ENCODE results near the gene ADORA2B.

The ADORA2B gene

GRCh38 chr17:15952916-15953790, 8.2 kb downstream of the ADORA2B start:
- no peak overlapping the region for H3K4me3 ChIP-seq (ENCODE audit: low read depth, low read length)

- H3K4me3 ChIP-seq (ENCODE audit: low read depth, low read length) = no peak overlapping the region
Observed at GRCh38 chr17:15954222-15954621, 9.3 kb downstream of the ADORA2B start.

GRCh38 chr17:15955793-15956541, 11.0 kb downstream of the ADORA2B start:
- no peak overlapping the region for H3K4me3 ChIP-seq (ENCODE audit: low read depth, low read length)

- H3K4me3 ChIP-seq (ENCODE audit: low read depth, low read length) = no peak overlapping the region
Observed at GRCh38 chr17:15957206-15957605, 12.3 kb downstream of the ADORA2B start.

GRCh38 chr17:15957608-15958307, 12.8 kb downstream of the ADORA2B start:
- no peak overlapping the region for H3K4me3 ChIP-seq (ENCODE audit: low read depth, low read length)

GRCh38 chr17:15958484-15958854, 13.5 kb downstream of the ADORA2B start:
- no peak overlapping the region for H3K4me3 ChIP-seq (ENCODE audit: low read depth, low read length)

- no peak overlapping the region for H3K4me3 ChIP-seq (ENCODE audit: low read depth, low read length)
Observed at GRCh38 chr17:15963670-15964110, 18.8 kb downstream of the ADORA2B start.

- H3K4me3 ChIP-seq (ENCODE audit: low read depth, low read length) = no peak overlapping the region
Observed at GRCh38 chr17:15965528-15965927, 20.6 kb downstream of the ADORA2B start.

- peak overlapping the region; percentile 8 for H3K4me3 ChIP-seq (ENCODE audit: low read depth, low read length)
Observed at GRCh38 chr17:15966183-15966878, 21.4 kb downstream of the ADORA2B start.

- H3K4me3 ChIP-seq (ENCODE audit: low read depth, low read length) = no peak overlapping the region
Observed at GRCh38 chr17:15966879-15967248, 21.9 kb downstream of the ADORA2B start.

GRCh38 chr17:15967706-15968399, 22.9 kb downstream of the ADORA2B start:
- H3K4me3 ChIP-seq (ENCODE audit: low read depth, low read length) = no peak overlapping the region

GRCh38 chr17:15969463-15969862, 24.5 kb downstream of the ADORA2B start:
- no peak overlapping the region for H3K4me3 ChIP-seq (ENCODE audit: low read depth, low read length)

- H3K4me3 ChIP-seq (ENCODE audit: low read depth, low read length) = no peak overlapping the region
Observed at GRCh38 chr17:15970500-15970899, 25.6 kb downstream of the ADORA2B start.

- no peak overlapping the region for H3K4me3 ChIP-seq (ENCODE audit: low read depth, low read length)
Observed at GRCh38 chr17:15971098-15971678, 26.3 kb downstream of the ADORA2B start.

GRCh38 chr17:15971882-15972281, 27.0 kb downstream of the ADORA2B start:
- H3K4me3 ChIP-seq (ENCODE audit: low read depth, low read length) = no peak overlapping the region

GRCh38 chr17:15972497-15972951, 27.6 kb downstream of the ADORA2B start:
- H3K4me3 ChIP-seq (ENCODE audit: low read depth, low read length) = no peak overlapping the region

GRCh38 chr17:15973016-15973415, 28.1 kb downstream of the ADORA2B start:
- no peak overlapping the region for H3K4me3 ChIP-seq (ENCODE audit: low read depth, low read length)

- H3K4me3 ChIP-seq (ENCODE audit: low read depth, low read length) = no peak overlapping the region
Observed at GRCh38 chr17:15973834-15974233, 28.9 kb downstream of the ADORA2B start.

GRCh38 chr17:15977894-15978293, 33.0 kb downstream of the ADORA2B start:
- no peak overlapping the region for H3K4me3 ChIP-seq (ENCODE audit: low read depth, low read length)

GRCh38 chr17:15978606-15979005, 33.7 kb downstream of the ADORA2B start:
- H3K4me3 ChIP-seq (ENCODE audit: low read depth, low read length) = no peak overlapping the region

Measured in iPS-11a (cell line).